Effector memory CD4-positive, alpha-beta T cell (primary cell): ENCODE results near the gene EFHB.
"Not testable (repeated sequence)": the region's sequence is repeated elsewhere in the genome, so short reads cannot be mapped to it uniquely, and the experiment has no call there.

Source experiments
- DNase-seq, 3 donors: peaks; one replicate each; pipeline ENCODE4 v3.0.0-alpha.2; 2020
- H3K27ac ChIP-seq: 2 replicates; pipeline ENCODE4 v1.7.0; 2013; ENCODE audit warnings: mild to moderate bottlenecking, low read length, moderate library complexity; ENCODE audit not compliant: insufficient read depth, poor library complexity, severe bottlenecking
- H3K27me3 ChIP-seq: replicated peaks from 2 replicates; pipeline ENCODE4 v1.7.0; 2013; ENCODE audit warnings: mild to moderate bottlenecking, low read length; ENCODE audit not compliant: insufficient read depth, control insufficient read depth, poor library complexity, severe bottlenecking
- H3K36me3 ChIP-seq: 2 replicates; pipeline ENCODE4 v1.7.0; 2013; ENCODE audit warnings: mild to moderate bottlenecking, low read length, moderate library complexity; ENCODE audit not compliant: control insufficient read depth, insufficient read depth
- H3K4me1 ChIP-seq: 2 replicates; pipeline ENCODE4 v1.7.0; 2013; ENCODE audit warnings: low read length, mild to moderate bottlenecking; ENCODE audit not compliant: control insufficient read depth, insufficient read depth, poor library complexity, severe bottlenecking
- H3K4me3 ChIP-seq: 2 replicates; pipeline ENCODE4 v1.7.0; 2013; ENCODE audit warnings: low read length, low read depth, mild to moderate bottlenecking; ENCODE audit not compliant: insufficient read depth, poor library complexity, severe bottlenecking
- H3K9me3 ChIP-seq: 2 replicates; pipeline ENCODE4 v1.7.0; 2013; ENCODE audit warnings: mild to moderate bottlenecking, low read length, moderate library complexity; ENCODE audit not compliant: control insufficient read depth

Gene EFHB

GRCh38 chr3:19877656-19878055, 56.4 kb downstream of the EFHB start:
- H3K9me3 ChIP-seq, result no peaks in the 10 kb centered on the region
- H3K4me3 ChIP-seq, result no peak overlapping the region
- no peak for DNase-seq
- no peak overlapping the region for H3K27ac ChIP-seq
- H3K36me3 ChIP-seq, result no peaks in the 10 kb centered on the region
- H3K4me1 ChIP-seq, result no peaks in the 10 kb centered on the region
- no peaks in the 10 kb centered on the region for H3K27me3 ChIP-seq

GRCh38 chr3:19866751-19867347, 67.2 kb downstream of the EFHB start:
- DNase-seq, result no peak
- Histone ChIP-seq H3K27me3 (no peaks in the 10 kb centered on the region), H3K36me3 (no peaks in the 10 kb centered on the region), H3K4me1 (no peaks in the 10 kb centered on the region), H3K4me3 (no peak overlapping the region), H3K9me3 (no peaks in the 10 kb centered on the region), H3K27ac (no peak overlapping the region)

GRCh38 chr3:19855318-19855717, 78.7 kb downstream of the EFHB start:
- not testable (repeated sequence) for DNase-seq, H3K27ac ChIP-seq, H3K36me3 ChIP-seq, H3K27me3 ChIP-seq, H3K9me3 ChIP-seq, H3K4me1 ChIP-seq, H3K4me3 ChIP-seq

- H3K9me3 ChIP-seq, H3K27me3 ChIP-seq, H3K36me3 ChIP-seq, H3K27ac ChIP-seq, H3K4me3 ChIP-seq, DNase-seq, H3K4me1 ChIP-seq: not testable (repeated sequence)
These were observed 87.4 kb downstream of the EFHB start for GRCh38 chr3:19846609-19847008.
